HepG2 (cell line): ENCODE results near the gene VASN. TPM values are rescaled to one million over a fixed set of nuclear protein-coding genes. Genes with fewer than 3 reads are reported as not detected.

Experiments used
- ATF2 ChIP-seq: sonication (generic); formaldehyde crosslinking; IDR thresholded peaks from 2 replicates; pipeline ENCODE4 v1.4.0; 2020; ENCODE audit warnings: missing genetic modification reagents
- DMTF1 ChIP-seq: sonication (generic); formaldehyde crosslinking; IDR thresholded peaks from 2 replicates; pipeline ENCODE4 v1.4.0; 2020; ENCODE audit warnings: mild to moderate bottlenecking, missing genetic modification reagents
- GATAD2A ChIP-seq: IDR thresholded peaks from 2 replicates; pipeline ENCODE4 v1.6.1; 2016
- LBX2 ChIP-seq: sonication (generic); formaldehyde crosslinking; IDR thresholded peaks from 2 replicates; pipeline ENCODE4 v1.5.0; 2020; ENCODE audit warnings: missing genetic modification reagents, mild to moderate bottlenecking, borderline replicate concordance
- PAXIP1 ChIP-seq: sonication (generic); formaldehyde crosslinking; conservative IDR thresholded peaks from 2 replicates; pipeline ENCODE4 v1.4.0; 2020; ENCODE audit warnings: mild to moderate bottlenecking, missing genetic modification reagents, moderate library complexity
- POLR2AphosphoS2 ChIP-seq: IDR thresholded peaks from 2 replicates; pipeline ENCODE4 v1.6.1; 2011; ENCODE audit warnings: low read depth, low read length, improper control_type of control experiment
- RBFOX2 ChIP-seq: fragments of 200-400 bp; formaldehyde crosslinking; IDR thresholded peaks from 2 replicates; pipeline ENCODE4 v1.6.1; 2017; ENCODE audit warnings: low read depth, mild to moderate bottlenecking, low read length
- ZBTB14 ChIP-seq: sonication (generic); formaldehyde crosslinking; IDR thresholded peaks from 2 replicates; pipeline ENCODE4 v1.4.0; 2020; ENCODE audit warnings: missing genetic modification reagents
- ZBTB39 ChIP-seq: sonication (generic); formaldehyde crosslinking; IDR thresholded peaks from 2 replicates; pipeline ENCODE4 v1.5.0; 2020; ENCODE audit warnings: missing genetic modification reagents
- ZBTB44 ChIP-seq: sonication (generic); formaldehyde crosslinking; IDR thresholded peaks from 2 replicates; pipeline ENCODE4 v1.4.0; 2020; ENCODE audit warnings: missing genetic modification reagents
- ZNF263 ChIP-seq: sonication (generic); formaldehyde crosslinking; IDR thresholded peaks from 2 replicates; pipeline ENCODE4 v1.4.0; 2020; ENCODE audit warnings: missing genetic modification reagents
- ZNF326 ChIP-seq: sonication (generic); formaldehyde crosslinking; IDR thresholded peaks from 2 replicates; pipeline ENCODE4 v1.4.0; 2020; ENCODE audit warnings: missing genetic modification reagents, borderline replicate concordance
- ZNF33A ChIP-seq: sonication (generic); formaldehyde crosslinking; IDR thresholded peaks from 2 replicates; pipeline ENCODE4 v1.5.1; 2020; ENCODE audit warnings: missing genetic modification reagents, mild to moderate bottlenecking, moderate library complexity, borderline replicate concordance
- polyA plus RNA-seq, 8 experiments: library from polyadenylated mRNA; depleted of rRNA in 3 of 8; stranded (reverse) in 7 of 8; unstranded in 1 of 8; fragments of >200 nt; fragmentation: Illumina TruSeq in 4 of 8; extraction: Trizol in 4 of 8; gene quantifications; 2 replicates each; pipeline versions ENCODE4 v1.2.1 to v1.2.3, GENCODE V29; 2011 to 2016; ENCODE audit warnings: low read depth in 4 of 8, missing spikeins in 1 of 8, mixed read lengths in 1 of 8; ENCODE audit not compliant: insufficient read depth in 1 of 8
- total RNA-seq, 5 experiments: library from RNA; depleted of rRNA; stranded (reverse); fragments of >200 nt; fragmentation: Illumina TruSeq; extraction: Trizol; gene quantifications; 2 replicates each; pipeline ENCODE4 v1.2.3, GENCODE V29; 2016; ENCODE audit warnings: low read depth in 1 of 5

The VASN gene
- total and polyA plus RNA-seq, 2 of the 13 experiments (the other 11 are each of a cell fraction or from before 2014, with no cell fraction given) = 8.4 to 18.2 TPM

GRCh38 chr16:4328046-4328781, 43.4 kb upstream of the VASN start (continued):
- TF ChIP-seq ZBTB39 (no peak), ZNF33A (CRISPR knock-in tag) (no peak), ATF2 (0 out of 2 replicates have a peak, but pooled peaks have one; percentile 24), PAXIP1 (CRISPR knock-in tag) (peak; percentile 74), ZBTB14 (CRISPR knock-in tag) (peak; percentile 3; the same call in 1 of the 2 replicates), ZNF263 (CRISPR knock-in tag) (peak; percentile 59; the same call in 1 of the 2 replicates), RBFOX2 (peak; percentile 51), POLR2AphosphoS2 (no peak), ZBTB44 (CRISPR knock-in tag) (no peak), GATAD2A (CRISPR knock-in tag) (peak; percentile 73), DMTF1 (CRISPR knock-in tag) (no peak), ZNF326 (no peak), LBX2 (CRISPR knock-in tag) (no peak)
